ENCODE measurements around the gene FRMPD1.

Gene FRMPD1

GRCh38 chr9:37635808-37636207 is 14.9 kb upstream of the FRMPD1 start:
- DNase-seq (ENCODE audit: low read depth in 2 of 2), result no peak

DNA sequence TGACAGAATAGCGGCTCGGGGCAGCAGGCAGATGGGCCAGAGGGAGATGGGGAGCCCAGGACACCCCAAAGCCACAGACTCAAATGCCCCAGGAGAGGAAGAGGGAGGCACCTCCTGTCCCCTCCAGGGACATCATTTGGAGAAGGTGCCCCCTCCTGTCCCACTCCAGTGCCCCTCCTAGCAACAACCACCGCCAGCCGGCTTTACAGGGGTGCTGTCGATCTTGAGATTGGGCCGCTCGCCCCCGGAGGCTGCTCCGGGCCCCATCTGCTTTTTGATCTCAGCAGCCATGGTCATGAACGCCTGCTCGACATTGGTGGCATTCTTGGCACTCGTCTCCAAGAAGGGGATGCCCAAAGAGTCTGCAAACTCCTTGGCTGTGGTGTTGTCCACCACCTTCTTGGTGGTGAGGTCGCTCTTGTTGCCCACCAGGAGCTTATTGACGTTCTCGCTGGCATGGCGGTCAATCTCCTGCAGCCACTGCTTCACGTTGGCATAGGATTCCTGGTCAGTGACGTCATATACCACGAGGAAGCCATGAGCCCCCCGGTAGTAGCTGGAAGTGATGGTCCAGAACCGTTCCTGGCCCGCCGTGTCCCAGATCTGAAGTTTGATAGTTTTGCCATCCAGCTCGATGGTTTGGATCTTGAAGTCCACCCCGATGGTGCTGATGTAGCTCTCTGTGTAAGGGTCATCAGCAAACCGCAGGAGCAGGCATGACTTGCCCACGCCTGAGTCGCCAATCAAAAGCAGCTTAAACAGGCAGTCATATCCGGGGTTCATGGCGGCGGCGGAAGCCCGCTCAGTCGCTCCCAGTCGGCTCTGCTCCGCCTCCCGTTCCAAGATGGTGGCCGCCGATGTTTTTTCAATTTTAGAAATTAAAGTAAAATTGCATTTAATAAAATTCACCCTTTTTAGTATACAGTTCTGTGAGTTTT is 14.0 kb upstream of the FRMPD1 start:
- no peak for DNase-seq (ENCODE audit: low read depth in 2 of 2)

DNA sequence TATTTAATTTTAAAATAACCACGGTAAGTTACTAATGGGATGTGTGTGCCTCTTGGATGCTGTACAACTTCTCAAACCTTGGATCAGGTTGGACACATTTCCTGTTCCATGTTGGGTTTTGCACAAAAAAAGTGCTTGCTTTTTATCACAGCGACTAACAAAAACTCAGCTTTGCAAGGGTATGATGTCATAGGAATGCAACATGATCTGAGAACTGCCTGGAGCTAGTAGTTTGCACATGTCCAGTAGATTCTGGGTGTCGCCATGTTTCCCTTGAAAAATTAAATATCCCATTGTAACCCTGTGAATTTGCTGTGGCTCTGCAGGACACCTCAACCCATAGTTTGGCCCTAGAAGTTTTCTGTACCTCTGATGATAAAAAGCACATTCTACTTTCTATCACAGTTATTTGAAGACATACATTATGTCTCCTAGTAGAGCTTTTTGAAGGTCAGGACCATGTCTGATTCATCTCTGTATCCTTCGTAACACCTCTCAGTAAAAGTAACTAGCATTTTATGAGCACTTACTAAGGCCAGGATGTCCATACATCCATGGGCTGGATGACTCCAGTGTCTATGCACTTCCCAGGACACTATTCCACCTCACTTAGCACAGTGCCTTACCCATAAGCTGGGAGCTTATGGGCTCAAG is 11.5 kb upstream of the FRMPD1 start:
- no peak for DNase-seq (ENCODE audit: low read depth in 2 of 2)

DNA sequence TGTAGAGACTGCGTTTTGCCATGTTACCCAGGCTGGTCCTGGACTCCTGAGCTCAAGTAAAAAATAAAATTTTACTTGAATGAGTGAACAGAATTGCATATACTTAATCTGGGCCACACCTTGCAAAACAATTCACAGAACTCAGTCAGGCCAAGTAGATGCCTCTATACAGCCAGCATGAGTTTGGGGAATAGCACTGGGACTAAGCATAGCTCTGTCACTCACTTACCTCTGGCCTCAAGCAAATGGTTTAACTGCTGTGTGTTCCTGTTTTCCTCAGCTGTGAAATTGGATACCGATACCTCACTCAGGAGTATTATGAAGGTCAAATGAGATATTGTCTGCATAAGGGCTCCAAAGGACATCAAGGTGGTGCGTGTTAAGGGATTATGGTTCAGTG is 10.9 kb upstream of the FRMPD1 start:
- DNase-seq (ENCODE audit: low read depth in 2 of 2), result no peak

DNA sequence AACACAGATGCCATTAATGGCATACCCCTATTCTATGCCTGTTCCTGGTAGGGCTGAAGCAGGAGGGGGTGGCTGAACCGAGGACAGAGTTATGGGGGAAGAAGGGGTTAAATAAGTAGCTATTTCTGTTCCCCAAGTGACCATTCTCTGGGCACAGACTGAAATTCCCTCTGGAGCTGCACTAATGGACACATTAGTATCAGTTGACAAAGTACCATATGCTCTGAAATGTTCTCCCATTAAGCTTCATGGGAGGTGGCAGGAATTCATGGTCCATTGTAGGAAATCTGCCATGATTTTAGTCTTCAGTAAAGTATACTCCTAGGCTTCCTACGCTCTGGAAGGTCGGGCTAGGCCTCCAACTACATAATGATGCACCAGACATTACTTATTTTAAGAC is 10.5 kb upstream of the FRMPD1 start:
- no peak for DNase-seq (ENCODE audit: low read depth in 2 of 2)

DNA sequence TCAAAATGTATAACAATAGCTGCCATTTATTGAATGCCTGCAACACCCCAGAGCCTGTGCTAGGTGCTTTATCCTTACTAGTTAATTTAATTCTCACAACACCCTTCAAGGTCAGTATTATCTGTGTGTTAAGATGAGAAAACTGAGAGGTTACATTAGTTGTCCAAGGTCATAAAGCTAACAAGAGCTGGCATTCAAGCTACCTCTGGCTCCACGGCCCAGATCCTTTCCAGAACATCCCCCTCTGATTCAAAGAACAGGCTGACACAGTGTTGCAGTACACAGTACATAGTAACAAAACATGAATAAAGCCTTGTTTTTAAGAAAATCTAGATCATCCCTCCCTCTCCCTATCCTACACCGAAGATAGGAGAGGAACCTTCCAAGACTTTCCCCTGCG is 9.4 kb upstream of the FRMPD1 start:
- DNase-seq (ENCODE audit: low read depth in 2 of 2), result no peak

DNA sequence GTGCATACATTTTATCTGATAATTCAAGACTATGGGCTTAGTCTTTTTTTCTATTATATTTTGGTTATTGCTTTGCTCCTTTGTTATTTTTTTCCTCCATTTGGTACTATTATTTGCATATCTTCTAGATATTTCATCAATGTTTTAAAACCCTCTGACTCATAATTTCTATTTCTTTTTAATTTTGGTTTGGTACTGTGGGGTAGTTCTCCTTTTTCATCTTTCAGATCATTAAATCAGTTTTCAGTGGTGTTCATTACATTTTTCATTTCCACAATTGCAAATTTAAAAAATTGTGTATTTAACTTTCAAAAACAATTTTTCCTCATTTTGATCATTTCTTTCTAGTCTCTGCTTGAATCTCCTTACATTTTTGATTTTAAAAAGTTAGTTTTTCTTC is 7.5 kb upstream of the FRMPD1 start:
- no peak for DNase-seq (ENCODE audit: low read depth in 2 of 2)

DNA sequence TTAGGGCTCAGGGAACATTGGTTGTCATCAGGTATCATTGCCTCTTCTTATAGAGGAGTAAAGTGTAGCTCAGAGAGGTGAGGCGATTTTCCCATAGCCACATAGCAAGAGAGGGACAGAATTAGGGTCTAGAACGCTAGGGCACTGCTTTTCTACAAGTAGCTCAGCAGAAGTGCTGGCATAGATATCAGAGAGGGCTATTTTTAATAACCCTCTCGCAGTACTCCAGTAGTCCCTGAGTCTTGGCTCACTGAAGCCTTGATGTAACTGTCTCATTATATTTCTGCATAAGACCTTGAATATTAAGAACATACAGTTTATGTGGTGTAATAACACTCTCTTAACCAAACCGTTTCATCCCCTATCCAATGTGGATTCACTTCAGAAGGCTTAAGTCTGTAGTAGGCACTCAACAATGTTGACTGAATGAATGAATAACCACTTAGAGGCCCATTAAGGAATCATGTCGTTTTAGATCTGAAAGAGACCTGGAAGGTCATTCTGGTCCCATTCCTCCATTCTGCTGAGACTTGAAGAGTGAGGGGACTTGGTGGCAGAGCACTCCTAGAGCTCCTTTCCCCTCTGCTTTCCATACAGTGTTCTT is 4.7 kb upstream of the FRMPD1 start:
- no peak for DNase-seq (ENCODE audit: low read depth in 2 of 2)

DNA sequence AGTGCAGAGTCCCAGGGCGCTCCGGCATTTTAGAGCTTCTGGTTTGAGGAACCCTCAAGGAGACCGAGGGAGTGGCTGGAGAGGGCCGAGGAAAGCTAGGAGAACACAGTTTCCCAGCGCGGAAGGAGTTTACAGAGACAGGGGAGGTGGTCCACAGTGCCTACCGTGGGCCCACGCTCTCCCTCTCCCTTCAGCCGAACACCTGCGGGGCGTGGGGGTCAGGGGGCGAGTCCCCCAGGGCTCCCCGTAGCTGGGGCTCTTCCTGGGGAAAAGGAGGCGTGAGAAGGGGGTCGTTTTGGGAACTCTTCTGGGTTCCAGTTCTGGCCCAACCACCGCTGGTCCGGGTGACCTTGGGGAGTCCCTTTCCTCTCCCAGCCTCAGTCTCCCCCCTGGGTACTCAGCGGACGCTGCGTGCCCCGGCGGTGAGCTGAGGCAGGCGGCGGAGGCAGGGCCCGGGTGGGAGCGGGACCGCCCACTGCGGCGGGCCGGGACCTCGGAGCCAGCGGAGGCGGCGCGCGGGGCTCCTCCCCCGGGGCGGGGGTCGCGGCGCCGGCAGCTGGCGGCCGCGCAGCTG is 368 bp upstream of the FRMPD1 start:
- DNase-seq (ENCODE audit: low read depth in 2 of 2), result no peak

GRCh38 chr9:37652261-37652660 is 1.5 kb downstream of the FRMPD1 start:
- DNase-seq (ENCODE audit: low read depth in 2 of 2), result no peak

DNA sequence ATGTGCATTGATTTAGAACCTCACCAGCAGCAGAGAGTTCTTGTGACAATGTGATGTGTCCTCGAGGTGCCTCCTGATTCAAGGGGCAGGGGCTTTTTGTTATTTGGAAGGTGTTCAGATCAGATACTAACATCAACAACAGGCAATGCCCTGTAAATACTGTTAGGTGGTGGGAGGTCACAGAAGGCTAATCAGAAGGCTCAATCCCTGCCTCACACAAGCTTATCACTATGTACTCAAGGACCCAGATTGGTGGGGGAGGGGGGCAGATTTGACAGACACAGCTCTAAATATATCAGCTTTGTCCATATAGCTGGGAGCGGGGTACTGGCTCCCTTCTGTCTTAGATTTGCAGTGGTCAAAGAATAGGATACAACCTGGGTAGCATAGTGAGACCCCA is 2.6 kb downstream of the FRMPD1 start:
- no peak for DNase-seq (ENCODE audit: low read depth in 2 of 2)

GRCh38 chr9:37656936-37657335 is 6.2 kb downstream of the FRMPD1 start:
- DNase-seq (ENCODE audit: low read depth in 2 of 2), result no peak

DNA sequence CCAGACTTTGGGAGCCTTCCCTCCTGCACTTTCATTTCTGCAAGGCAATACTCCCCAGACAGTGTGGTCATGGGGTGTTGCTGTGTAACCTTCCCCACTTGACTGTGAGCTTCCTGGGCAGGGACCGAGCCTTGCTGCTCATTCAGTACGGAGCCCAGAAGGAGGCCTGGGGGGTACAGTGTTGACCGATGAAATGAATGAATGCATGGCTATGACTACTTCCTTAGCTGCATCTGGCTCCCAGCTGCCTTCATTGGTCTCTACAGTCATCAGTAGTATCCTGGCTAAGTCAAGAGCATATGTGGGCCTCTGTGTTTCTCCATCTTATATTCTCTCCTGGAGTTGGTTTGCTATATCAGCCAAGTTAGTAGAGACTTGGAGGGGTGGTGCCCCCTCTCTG is 9.9 kb downstream of the FRMPD1 start:
- DNase-seq (ENCODE audit: low read depth in 2 of 2), result no peak

GRCh38 chr9:37663926-37664325 is 13.2 kb downstream of the FRMPD1 start:
- DNase-seq (ENCODE audit: low read depth in 2 of 2), result no peak

DNA sequence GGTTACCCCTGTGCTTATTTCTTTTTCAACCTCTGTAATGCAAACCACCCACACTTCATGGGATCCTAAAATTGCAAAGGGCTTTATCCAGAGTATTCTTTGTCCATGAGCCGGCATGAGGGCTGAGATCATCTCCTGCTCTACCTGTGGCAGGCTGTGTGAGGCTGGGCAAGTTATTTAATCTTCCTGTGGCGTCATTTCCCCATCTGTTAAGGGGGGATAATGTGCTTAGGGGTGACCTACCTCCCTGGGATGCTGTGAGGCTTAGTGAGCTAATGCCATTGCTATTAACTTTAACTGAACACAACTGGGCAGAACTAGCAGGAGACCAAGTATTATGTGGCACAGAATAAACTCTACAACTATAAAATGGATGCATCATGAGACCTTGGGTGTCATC is 17.0 kb downstream of the FRMPD1 start:
- DNase-seq (ENCODE audit: low read depth in 2 of 2), result no peak

- DNase-seq (ENCODE audit: low read depth in 2 of 2), result no peak
Measured at GRCh38 chr9:37668116-37668601, 17.4 kb downstream of the FRMPD1 start.

DNA sequence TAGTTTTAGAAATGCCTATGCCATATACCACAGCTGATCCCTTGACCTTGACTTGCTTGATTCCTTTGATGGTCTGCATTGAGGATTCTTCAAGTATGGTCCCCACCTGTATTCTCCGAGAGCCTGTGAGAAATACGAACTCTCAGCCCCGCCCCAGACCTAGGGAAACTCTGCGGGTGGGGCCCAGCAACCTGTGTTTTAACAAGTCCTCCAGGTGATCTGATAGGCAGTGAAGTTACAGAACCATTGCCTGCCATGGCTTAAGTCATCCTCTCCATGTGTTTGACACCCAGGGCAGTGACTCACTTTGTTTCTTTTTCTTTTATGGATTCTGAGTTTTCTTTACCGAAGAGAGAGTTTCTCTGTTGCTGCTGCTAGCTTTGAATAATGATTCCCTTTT is 18.5 kb downstream of the FRMPD1 start:
- DNase-seq (ENCODE audit: low read depth in 2 of 2), result no peak

- no peak for DNase-seq (ENCODE audit: low read depth in 2 of 2)
Measured at GRCh38 chr9:37675661-37676060, 24.9 kb downstream of the FRMPD1 start.

DNA sequence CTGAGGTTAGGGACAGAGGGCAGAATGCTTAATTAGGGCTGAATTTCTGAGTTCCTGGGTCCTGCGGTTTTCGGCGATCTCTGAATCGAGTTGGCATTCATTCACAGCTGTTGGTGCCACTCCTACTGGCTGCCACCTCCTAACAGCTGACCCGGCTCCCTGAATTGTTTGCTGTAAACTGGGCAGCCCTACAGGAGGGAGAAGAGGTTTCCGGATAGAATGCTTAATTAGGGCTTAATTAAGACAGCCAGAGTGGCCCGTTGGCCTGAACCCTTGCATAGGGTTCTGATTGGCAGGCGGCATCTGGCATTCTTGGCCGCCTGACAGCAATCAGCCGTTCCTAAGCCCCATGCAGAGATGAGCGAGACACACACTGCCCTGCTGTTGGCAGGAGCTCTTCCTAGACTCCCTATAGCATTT is 25.7 kb downstream of the FRMPD1 start:
- DNase-seq (ENCODE audit: low read depth in 2 of 2), result no peak

- DNase-seq (ENCODE audit: low read depth in 2 of 2), result no peak
Measured at GRCh38 chr9:37677435-37677834, 26.7 kb downstream of the FRMPD1 start.

GRCh38 chr9:37678789-37679273 is 28.1 kb downstream of the FRMPD1 start:
- DNase-seq (ENCODE audit: low read depth in 2 of 2), result no peak

All from stimulated activated CD8-positive, alpha-beta memory T cell treated with anti-CD3 and anti-CD28 coated beads, Interleukin-2, amount 100 ng/mL, for 1 hour (primary cell).